ENCODE results near the gene EBF3.

GRCh38 chr10:129900825-129901224, 63.2 kb downstream of the EBF3 start:
- TF ChIP-seq SUZ12 (IDR thresholded peaks at IDR 0.05; ENCODE audit: extremely low read depth, insufficient read depth, insufficient read length) (no peak), ZNF274 (IDR thresholded peaks at IDR 0.05; ENCODE audit: low read depth, low read length) (no peak)
